ENCODE data around the gene SEZ6. TPM values are rescaled to one million over a fixed set of nuclear protein-coding genes. Genes with fewer than 3 reads are reported as not detected.

Gene SEZ6
- total and polyA plus RNA-seq, 10 donors: 0.88 TPM; not detected in 9

DNA sequence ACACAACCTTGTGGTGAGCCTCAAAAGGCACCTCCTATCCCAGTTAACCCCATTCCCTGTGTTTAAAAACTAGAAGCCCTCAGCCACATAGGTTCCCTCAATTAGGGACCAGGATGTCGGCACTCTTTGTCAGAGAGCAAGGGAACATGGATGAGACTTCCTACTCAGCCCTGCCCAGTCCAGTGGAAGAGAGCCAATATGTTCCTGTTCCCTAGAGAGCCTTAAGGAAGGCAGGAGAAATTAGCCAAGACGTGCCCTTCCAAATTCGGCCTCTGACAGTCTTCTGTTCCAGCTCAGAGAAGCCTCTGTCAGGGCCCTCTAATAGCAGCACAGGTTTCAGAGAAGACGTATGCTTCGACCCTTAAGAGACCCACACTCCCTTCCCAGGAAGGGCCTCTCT lies 88.4 kb downstream of the SEZ6 start:
- DNase-seq: no peak
- H3K27me3 ChIP-seq (replicated peaks in 1 of 7): no peaks in the 10 kb centered on the region
- H3K27ac ChIP-seq: peak overlapping the region in 4 of 8 donors; percentile 1 to 56 (median 30)
- H3K9me3 ChIP-seq: no peaks in the 10 kb centered on the region
- intact Hi-C loops (cut with DNase I; ENCODE audit: low total_unique reads): loop anchor here (10.0 kb wide), 1 partner anchor 153 kb away; no protein-coding TSS in a partner anchor
- 68 to 89% (median 83%) methylated on average over 5 of the region's 5 CpGs for WGBS, 5 donors
- TF ChIP-seq CTCF (IDR thresholded peaks at IDR 0.05 in 8 of 11, conservative IDR thresholded peaks at IDR 0.05 in 3 of 11): no peak
- no peak for TF ChIP-seq POLR2AphosphoS5 (IDR thresholded peaks at IDR 0.05)
- TF ChIP-seq POLR2A (IDR thresholded peaks at IDR 0.05): no peak
- peaks cover 0 to 16% (median 2%) of the 10 kb centered on the region in 6 donors for H3K4me1 ChIP-seq
- H3K36me3 ChIP-seq: peaks cover 0 to 100% (median 96%) of the 10 kb centered on the region in 6 donors
- H3K4me3 ChIP-seq: no peak overlapping the region

GRCh38 chr17:28917029-28917428 lies 88.8 kb downstream of the SEZ6 start:
- H3K27ac ChIP-seq: peak overlapping the region in 4 of 8 donors; percentile 1 to 56 (median 30)
- intact Hi-C loops (cut with DNase I; ENCODE audit: low total_unique reads): loop anchor here (10.0 kb wide), 1 partner anchor 152 kb away; no protein-coding TSS in a partner anchor
- H3K4me3 ChIP-seq: no peak overlapping the region
- no peak for DNase-seq
- TF ChIP-seq CTCF (IDR thresholded peaks at IDR 0.05 in 8 of 11, conservative IDR thresholded peaks at IDR 0.05 in 3 of 11): no peak
- no peak for TF ChIP-seq POLR2AphosphoS5 (IDR thresholded peaks at IDR 0.05)
- TF ChIP-seq POLR2A (IDR thresholded peaks at IDR 0.05): no peak
- H3K27me3 ChIP-seq (replicated peaks in 1 of 7): no peaks in the 10 kb centered on the region
- H3K36me3 ChIP-seq: peaks cover 0 to 100% (median 98%) of the 10 kb centered on the region in 6 donors
- H3K4me1 ChIP-seq: peaks cover 0 to 18% (median 3%) of the 10 kb centered on the region in 6 donors
- WGBS, 5 donors: 79 to 94% (median 87%) methylated on average over 12 of the region's 12 CpGs
- no peaks in the 10 kb centered on the region for H3K9me3 ChIP-seq

DNA sequence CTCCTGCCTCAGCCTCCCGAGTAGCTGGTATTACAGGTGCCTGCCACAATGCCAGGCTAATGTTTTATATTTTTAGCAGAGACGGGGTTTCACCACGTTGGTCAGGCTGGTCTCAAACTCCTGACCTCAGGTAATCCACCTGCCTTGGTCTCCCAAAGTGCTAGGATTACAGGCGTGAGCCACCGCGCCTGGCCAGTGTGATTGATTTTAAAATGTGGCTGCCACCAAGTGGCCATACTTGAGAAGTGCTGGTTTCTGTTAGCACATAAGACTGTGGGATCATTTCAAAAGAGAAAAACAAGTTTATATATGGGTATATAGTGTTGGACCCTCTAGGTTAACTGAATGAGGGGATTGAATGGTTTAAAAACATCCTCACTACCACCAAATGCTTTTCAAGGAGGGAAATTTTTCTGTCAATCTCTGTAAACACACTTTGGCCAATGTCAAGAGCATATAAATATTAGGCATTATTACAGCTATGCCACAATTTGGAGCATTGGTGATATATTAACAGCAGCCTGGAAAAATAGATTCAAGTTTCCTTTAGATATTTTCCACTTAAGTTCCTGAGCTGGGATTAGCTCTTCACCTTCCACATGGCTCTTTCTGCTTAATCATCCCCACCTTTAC lies 89.4 kb downstream of the SEZ6 start:
- H3K4me1 ChIP-seq: peaks cover 0 to 18% (median 3%) of the 10 kb centered on the region in 6 donors
- intact Hi-C loops (cut with DNase I; ENCODE audit: low total_unique reads): loop anchor here (10.0 kb wide), 1 partner anchor 152 kb away; no protein-coding TSS in a partner anchor
- WGBS, 5 donors: 46 to 63% (median 49%) methylated on average over 6 of the region's 6 CpGs
- H3K9me3 ChIP-seq: no peaks in the 10 kb centered on the region
- no peak overlapping the region for H3K4me3 ChIP-seq
- TF ChIP-seq CTCF (IDR thresholded peaks at IDR 0.05 in 8 of 11, conservative IDR thresholded peaks at IDR 0.05 in 3 of 11) (peak; percentile 40 to 83 (median 72)), POLR2A (IDR thresholded peaks at IDR 0.05) (no peak), POLR2AphosphoS5 (IDR thresholded peaks at IDR 0.05) (peak in 2 of 3 donors; percentile 6 to 58)
- H3K27me3 ChIP-seq (replicated peaks in 1 of 7): no peaks in the 10 kb centered on the region
- peaks cover 0 to 100% (median 100%) of the 10 kb centered on the region in 6 donors for H3K36me3 ChIP-seq
- DNase-seq: no peak
- H3K27ac ChIP-seq: peak overlapping the region in 2 of 8 donors; percentile 44 to 56

- DNase-seq: no peak
- H3K27me3 ChIP-seq (replicated peaks in 1 of 7): no peaks in the 10 kb centered on the region
- H3K4me1 ChIP-seq: peaks cover 0 to 18% (median 3%) of the 10 kb centered on the region in 6 donors
- TF ChIP-seq POLR2A (IDR thresholded peaks at IDR 0.05) (no peak), POLR2AphosphoS5 (IDR thresholded peaks at IDR 0.05) (no peak), CTCF (IDR thresholded peaks at IDR 0.05 in 8 of 11, conservative IDR thresholded peaks at IDR 0.05 in 3 of 11) (no peak)
- intact Hi-C loops (cut with DNase I; ENCODE audit: low total_unique reads): loop anchor here (10.0 kb wide), 1 partner anchor 148 kb away; no protein-coding TSS in a partner anchor
- H3K27ac ChIP-seq: peak overlapping the region in 2 of 8 donors; percentile 3 to 45
- no peak overlapping the region for H3K4me3 ChIP-seq
- H3K36me3 ChIP-seq: peaks cover 5 to 100% (median 100%) of the 10 kb centered on the region in 6 donors
- 92 to 97% (median 94%) methylated on average over 5 to 6 of the region's 6 CpGs for WGBS, 5 donors
- H3K9me3 ChIP-seq: no peaks in the 10 kb centered on the region
These were observed 92.9 kb downstream of the SEZ6 start for GRCh38 chr17:28912938-28913333.

Data from spleen (tissue), 11 donors.